MM.1S (cell line): ENCODE results near the gene RPL9.

Source experiments
- DNase-seq: peaks from one replicate; pipeline ENCODE4 v3.0.0-alpha.2; 2015
- H2AFZ ChIP-seq: fragments of 300-600 bp; sonication (generic); 2 replicates; pipeline ENCODE4 v1.6.0; 2016; ENCODE audit warnings: antibody characterized with exemption, low read length
- H3F3A ChIP-seq: fragments of 300-600 bp; sonication (generic); 2 replicates; pipeline ENCODE4 v1.6.1; 2016; ENCODE audit warnings: mild to moderate bottlenecking, antibody characterized with exemption, low read length, moderate library complexity, mixed read lengths; ENCODE audit not compliant: insufficient read depth
- H3K27ac ChIP-seq: fragments of 300-600 bp; sonication (generic); 2 replicates; pipeline ENCODE4 v1.5.1; 2016; ENCODE audit warnings: mild to moderate bottlenecking, low read length
- H3K27me3 ChIP-seq: fragments of 300-600 bp; sonication (generic); replicated peaks from 2 replicates; pipeline ENCODE4 v1.6.0; 2016; ENCODE audit warnings: low read length; ENCODE audit not compliant: insufficient read depth
- H3K36me3 ChIP-seq: fragments of 300-600 bp; sonication (generic); replicated peaks from 2 replicates; pipeline ENCODE4 v1.6.1; 2016; ENCODE audit warnings: mild to moderate bottlenecking, low read length, mixed read lengths; ENCODE audit not compliant: insufficient read depth
- H3K4me1 ChIP-seq: fragments of 300-600 bp; sonication (generic); 2 replicates; pipeline ENCODE4 v1.6.1; 2016; ENCODE audit warnings: low read length, mixed read lengths
- H3K4me2 ChIP-seq: fragments of 300-600 bp; sonication (generic); 2 replicates; pipeline ENCODE4 v1.6.0; 2016; ENCODE audit warnings: low read depth, low read length
- H3K4me3 ChIP-seq: fragments of 300-600 bp; sonication (generic); 2 replicates; pipeline ENCODE4 v1.5.1; 2016; ENCODE audit warnings: low read length, mixed read lengths
- H3K79me2 ChIP-seq: fragments of 300-600 bp; sonication (generic); 2 replicates; pipeline ENCODE4 v1.6.1; 2016; ENCODE audit warnings: mixed run types, low read length, mixed read lengths
- H3K9ac ChIP-seq: fragments of 300-600 bp; sonication (generic); 2 replicates; pipeline ENCODE4 v1.6.1; 2016; ENCODE audit warnings: low read length, mixed read lengths
- H3K9me2 ChIP-seq: fragments of 300-600 bp; sonication (generic); replicated peaks from 2 replicates; pipeline ENCODE4 v1.6.1; 2016; ENCODE audit warnings: mild to moderate bottlenecking, low read length, mixed read lengths; ENCODE audit not compliant: insufficient read depth
- H3K9me3 ChIP-seq: fragments of 300-600 bp; sonication (generic); replicated peaks from 2 replicates; pipeline ENCODE4 v1.6.1; 2016; ENCODE audit warnings: mild to moderate bottlenecking, low read length, mixed read lengths; ENCODE audit not compliant: insufficient read depth
- H4K20me1 ChIP-seq: fragments of 300-600 bp; sonication (generic); 2 replicates; pipeline ENCODE4 v1.6.1; 2016; ENCODE audit warnings: mild to moderate bottlenecking, low read length, moderate library complexity, mixed read lengths; ENCODE audit not compliant: insufficient read depth
- CTCF ChIP-seq: fragments of 300-600 bp; sonication (generic); IDR thresholded peaks from 2 replicates; pipeline ENCODE4 v1.5.1; 2016; ENCODE audit warnings: antibody characterized with exemption, low read length, mixed read lengths
- EZH2 ChIP-seq: fragments of 300-600 bp; sonication (generic); optimal IDR thresholded peaks from 2 replicates; pipeline ENCODE3; 2017; ENCODE audit warnings: low read depth, mild to moderate bottlenecking, antibody characterized with exemption, low read length, mixed read lengths
- EZH2phosphoT487 ChIP-seq: fragments of 300-600 bp; sonication (generic); IDR thresholded peaks from 2 replicates; pipeline ENCODE4 v1.6.1; 2018; ENCODE audit warnings: antibody characterized with exemption, low read length

Gene RPL9

GRCh38 chr4:39480251-39480650 is 21.5 kb upstream of the RPL9 start:
- Histone ChIP-seq H2AFZ (no peak overlapping the region), H3K4me2 (no peak overlapping the region)

GRCh38 chr4:39476187-39476895 is 17.6 kb upstream of the RPL9 start:
- Histone ChIP-seq H3K4me2 (no peak overlapping the region), H3K4me1 (no peaks in the 10 kb centered on the region), H3K4me3 (no peak overlapping the region), H3K9me3 (no peaks in the 10 kb centered on the region), H4K20me1 (no peaks in the 10 kb centered on the region), H3K27ac (no peak overlapping the region), H3K79me2 (no peaks in the 10 kb centered on the region), H2AFZ (no peak overlapping the region), H3K27me3 (no peaks in the 10 kb centered on the region), H3F3A (no peaks in the 10 kb centered on the region), H3K36me3 (no peaks in the 10 kb centered on the region; the same call in 1 of the 2 replicates), H3K9me2 (no peaks in the 10 kb centered on the region), H3K9ac (no peak overlapping the region)
- TF ChIP-seq CTCF: no peak
- no peak for TF ChIP-seq EZH2phosphoT487
- no peak for TF ChIP-seq EZH2
- DNase-seq: no peak

More at GRCh38 chr4:39480251-39480650, 21.5 kb upstream of the RPL9 start:
- no peaks in the 10 kb centered on the region for H3K4me1 ChIP-seq
- no peaks in the 10 kb centered on the region for H4K20me1 ChIP-seq
- H3K79me2 ChIP-seq: no peaks in the 10 kb centered on the region
- no peaks in the 10 kb centered on the region for H3K9me3 ChIP-seq
- no peak overlapping the region for H3K27ac ChIP-seq
- no peak overlapping the region for H3K4me3 ChIP-seq
- TF ChIP-seq CTCF: no peak
- TF ChIP-seq EZH2phosphoT487: no peak
- TF ChIP-seq EZH2: no peak
- no peaks in the 10 kb centered on the region for H3K27me3 ChIP-seq
- H3K9me2 ChIP-seq: no peaks in the 10 kb centered on the region
- DNase-seq: no peak
- H3K9ac ChIP-seq: no peak overlapping the region
- H3F3A ChIP-seq: no peaks in the 10 kb centered on the region
- H3K36me3 ChIP-seq: no peaks in the 10 kb centered on the region

GRCh38 chr4:39472396-39472795 is 13.7 kb upstream of the RPL9 start:
- Histone ChIP-seq H3K79me2 (no peaks in the 10 kb centered on the region), H3F3A (peaks cover 5% of the 10 kb centered on the region; the same call in 1 of the 2 replicates), H4K20me1 (no peaks in the 10 kb centered on the region), H3K9me3 (no peaks in the 10 kb centered on the region), H3K4me3 (no peak overlapping the region), H3K36me3 (no peaks in the 10 kb centered on the region; the same call in 1 of the 2 replicates), H2AFZ (no peak overlapping the region), H3K4me2 (no peak overlapping the region), H3K4me1 (peaks cover 4% of the 10 kb centered on the region; the same call in 1 of the 2 replicates), H3K27ac (no peak overlapping the region), H3K9ac (no peak overlapping the region), H3K27me3 (no peaks in the 10 kb centered on the region), H3K9me2 (no peaks in the 10 kb centered on the region)
- no peak for DNase-seq
- no peak for TF ChIP-seq CTCF
- TF ChIP-seq EZH2: no peak
- no peak for TF ChIP-seq EZH2phosphoT487
